Right ventricle myocardium inferior (tissue), 1 donor: Measurements from ENCODE around the gene KREMEN1. TPM values are rescaled to one million over a fixed set of nuclear protein-coding genes. Genes with fewer than 3 reads are reported as not detected.

Experiments used
- ATAC-seq: fragments of 200-7000 bp; cut with Tn5 transposase; one replicate; pipeline ENCODE4 v1.9.1; 2020; ENCODE audit warnings: mild to moderate bottlenecking, moderate library complexity
- DNase-seq: peaks from one replicate; pipeline ENCODE4 v3.0.0; 2021; ENCODE audit errors: missing footprints
- intact Hi-C: fragments of 100-400 bp; cut with DNase I; formaldehyde crosslinking; loops from one replicate; pipeline ENCODE4 v1.11.0; 2022
- total RNA-seq: library from RNA; stranded (reverse); fragmentation: NEBNext Ultra II Directional; extraction: Animal tissue kit (Norgen Biotek cat#: 25700); gene quantifications from one replicate; pipeline ENCODE4 v1.2.1, GENCODE V29; 2021
- donor health status: DM: no; HTN: yes; CAD: no; lungs with severe emphysema.

Gene KREMEN1
- total RNA-seq, 1 donor from 2014 or later = 48.8 TPM

DNA sequence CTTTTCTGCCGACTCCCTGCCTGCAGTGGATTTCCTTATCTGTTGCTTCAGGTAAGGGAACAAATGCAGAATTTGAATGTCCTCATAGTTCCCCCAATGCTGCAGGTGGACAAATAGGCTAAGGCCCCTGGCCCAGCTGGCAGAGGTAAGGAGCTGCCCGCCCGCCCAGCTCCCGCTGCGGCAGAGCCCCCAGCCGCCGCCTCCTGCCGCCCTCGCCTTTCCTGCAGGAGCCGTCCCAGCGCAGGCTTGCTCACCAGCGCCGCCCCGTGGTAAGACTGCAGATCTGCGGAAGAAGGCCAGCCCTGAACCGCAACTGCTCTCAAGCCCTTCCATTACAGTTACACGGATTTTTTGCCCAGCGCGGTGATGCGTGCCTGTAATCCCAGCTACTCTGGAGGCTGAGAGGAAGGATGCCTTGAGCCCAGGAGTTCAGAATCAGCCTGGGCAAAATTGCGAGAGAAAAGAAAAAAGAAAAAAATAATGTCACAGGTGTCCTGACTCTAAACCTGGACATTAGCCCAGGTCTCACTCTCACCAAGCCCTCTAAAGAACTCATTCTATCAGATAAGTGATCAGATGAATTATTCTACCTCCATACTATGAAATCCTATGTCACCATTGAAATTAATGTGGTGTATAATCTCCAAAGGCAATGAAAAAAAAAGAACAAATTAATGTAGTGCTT, 81.7 kb downstream of the KREMEN1 start:
- intact Hi-C loops = loop anchor here (1.0 to 5.0 kb wide), 3 partner anchors 62 to 299 kb away; no protein-coding TSS in a partner anchor
- peak; percentile 93 for DNase-seq
- ATAC-seq = peak; percentile 64

DNA sequence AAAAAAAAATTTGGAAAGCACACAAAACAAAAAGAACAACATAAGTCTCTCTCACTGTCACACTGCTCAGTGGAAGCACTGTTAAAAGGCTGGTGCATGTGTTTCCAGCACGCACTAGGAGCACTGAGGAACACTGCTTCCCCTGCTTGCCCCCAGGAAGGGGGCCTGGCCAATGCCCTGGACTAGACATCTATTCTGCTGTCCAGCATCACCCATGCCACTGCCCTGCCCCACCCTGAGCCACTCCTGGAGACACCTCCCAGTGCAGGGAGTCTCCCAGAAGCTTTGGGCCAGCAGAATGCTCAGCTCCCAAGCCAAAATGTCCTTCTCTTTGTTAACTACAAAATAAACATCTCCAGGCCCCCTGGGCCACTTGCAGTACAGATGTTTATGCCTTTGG, 83.1 kb downstream of the KREMEN1 start:
- intact Hi-C loops = loop anchor here (5.0 kb wide), 1 partner anchor 91 kb away; no protein-coding TSS in a partner anchor
- DNase-seq (no peak), ATAC-seq (no peak)

DNA sequence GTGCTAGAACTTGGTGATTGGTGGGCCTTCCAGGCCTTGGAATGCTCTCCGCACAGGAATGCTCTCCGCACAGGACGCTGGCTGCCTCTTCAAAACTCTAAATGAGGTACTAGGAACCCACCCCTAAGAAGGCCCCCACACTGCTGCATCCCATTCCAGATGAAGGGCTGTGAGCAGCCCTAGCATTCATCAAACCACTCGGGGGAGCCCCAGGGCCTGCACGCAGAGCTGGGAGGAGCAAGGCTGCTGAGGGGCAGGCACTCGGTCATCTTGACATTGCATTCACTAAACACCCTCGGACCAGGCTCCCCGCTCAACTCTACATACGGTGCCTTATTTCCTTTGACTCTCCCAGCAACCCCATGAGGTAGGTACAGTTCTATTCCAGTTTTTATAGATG, 83.7 kb downstream of the KREMEN1 start:
- intact Hi-C loops = loop anchor here (5.0 kb wide), 1 partner anchor 91 kb away; no protein-coding TSS in a partner anchor
- DNase-seq (no peak), ATAC-seq (no peak)

DNA sequence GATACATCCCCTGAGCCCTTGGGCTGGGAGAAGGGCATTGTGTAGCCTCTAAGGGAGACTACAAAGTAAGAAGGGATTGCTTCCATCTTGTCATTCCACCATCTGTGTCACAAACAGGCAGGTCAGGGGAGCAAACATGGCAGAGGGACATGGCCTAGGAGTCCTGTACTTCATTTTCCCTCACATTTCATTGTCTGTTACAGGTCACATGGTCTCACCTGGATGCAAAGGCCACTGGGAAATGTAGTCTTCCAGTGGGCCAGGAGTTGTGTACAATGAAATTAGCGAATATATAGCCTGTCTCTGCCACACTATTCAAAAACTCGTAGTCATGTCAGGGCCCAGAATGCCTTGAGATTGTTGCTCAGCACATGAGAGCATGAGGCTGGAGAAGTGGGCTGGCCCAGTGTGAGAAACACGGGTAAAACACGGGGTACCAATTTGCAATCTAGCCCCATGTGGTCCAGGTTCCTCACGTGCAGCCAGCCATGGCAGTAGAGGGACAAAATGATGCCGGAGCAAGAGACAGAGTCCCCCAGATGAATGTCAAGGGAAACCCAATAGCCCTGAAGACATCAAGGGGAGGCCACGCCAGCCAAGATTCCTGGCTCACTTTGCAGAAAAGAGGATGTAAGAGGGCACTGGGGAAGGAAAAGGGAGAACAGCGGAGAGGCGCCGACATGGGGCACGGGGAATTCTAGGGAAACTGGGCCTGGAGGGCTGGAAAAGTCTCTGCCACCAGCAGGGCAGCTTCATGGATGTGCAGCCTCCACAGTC, 85.1 kb downstream of the KREMEN1 start:
- intact Hi-C loops = loop anchor here (5.0 kb wide), 1 partner anchor 89 kb away; no protein-coding TSS in a partner anchor
- DNase-seq (peak; percentile 16), ATAC-seq (no peak)

DNA sequence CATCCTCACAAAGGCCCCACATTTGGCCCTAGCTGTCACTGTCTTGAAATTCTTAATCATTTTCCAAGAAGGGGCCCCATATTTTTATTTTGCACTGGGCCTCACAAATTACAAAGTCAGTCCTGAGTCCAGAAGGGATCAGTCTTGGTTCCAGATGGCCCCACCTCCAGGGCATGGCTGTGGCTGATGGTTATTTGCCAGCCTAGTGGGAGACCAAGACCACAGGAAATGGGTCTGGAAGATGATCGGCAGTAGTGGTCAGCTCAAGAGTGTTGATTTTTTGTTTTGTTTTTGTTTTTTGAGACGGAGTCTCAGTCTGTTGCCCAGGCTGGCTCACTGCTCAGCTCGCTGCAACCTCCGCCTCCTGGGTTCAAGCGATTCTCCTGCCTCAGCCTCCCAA, 85.7 kb downstream of the KREMEN1 start:
- ATAC-seq (no peak), DNase-seq (no peak)
- intact Hi-C loops = loop anchor here (5.0 kb wide), 1 partner anchor 89 kb away; no protein-coding TSS in a partner anchor

DNA sequence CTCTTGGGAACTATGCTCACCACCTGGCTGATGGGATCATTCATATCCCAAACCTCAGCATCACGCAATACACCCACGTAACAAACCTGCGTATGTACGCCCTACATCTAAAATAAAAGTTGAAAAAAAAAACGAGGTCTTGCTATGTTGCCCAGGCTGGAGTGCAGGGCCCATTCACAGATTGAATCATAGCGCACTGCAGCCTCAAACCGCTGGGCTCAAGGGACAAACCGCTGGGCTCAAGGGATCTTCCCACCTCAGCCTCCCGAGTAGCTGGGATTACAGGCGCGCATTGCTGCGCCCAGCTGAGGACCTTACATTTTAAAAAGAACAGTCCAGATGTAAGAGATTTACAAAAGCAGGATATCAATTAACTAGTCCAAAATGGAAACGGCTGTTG, 91.0 kb downstream of the KREMEN1 start:
- ATAC-seq = no peak
- intact Hi-C loops = no loop called here
- no peak for DNase-seq

DNA sequence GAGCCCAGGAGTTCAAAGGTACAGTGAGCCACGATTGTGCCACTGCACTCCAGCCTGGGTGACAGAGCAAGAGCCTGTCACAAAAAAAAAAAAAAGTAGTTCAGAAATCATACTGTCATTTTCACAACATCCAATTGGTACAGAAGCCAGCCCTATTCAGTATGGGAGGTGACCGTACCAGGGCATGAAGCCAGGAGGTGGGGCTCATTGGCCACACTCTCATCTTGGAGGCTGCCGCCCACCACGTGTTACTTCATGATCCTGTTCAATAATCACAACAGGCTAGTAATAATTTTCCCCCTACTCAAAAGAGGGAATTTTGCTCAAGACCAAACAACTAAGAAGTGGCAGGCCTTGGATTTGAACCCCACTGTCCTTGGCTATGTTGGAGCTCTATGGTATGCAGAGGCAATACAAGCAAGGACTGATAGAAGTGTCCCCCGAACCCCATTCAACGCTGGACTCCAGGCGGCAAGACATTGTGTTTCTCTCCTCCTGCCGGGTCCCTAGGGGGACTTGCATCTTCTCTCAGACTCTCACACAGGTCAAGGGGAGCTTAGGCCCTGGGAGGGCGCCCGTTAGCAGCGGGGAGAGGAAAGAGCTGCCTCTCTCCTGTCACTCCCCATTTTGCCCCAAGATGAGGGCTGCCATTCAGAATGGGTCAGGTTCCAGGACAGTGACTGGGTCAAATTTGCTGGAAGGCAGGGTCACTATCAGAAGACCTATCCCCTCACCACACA, 92.7 kb downstream of the KREMEN1 start:
- ATAC-seq (no peak), DNase-seq (no peak)
- intact Hi-C loops = no loop called here

DNA sequence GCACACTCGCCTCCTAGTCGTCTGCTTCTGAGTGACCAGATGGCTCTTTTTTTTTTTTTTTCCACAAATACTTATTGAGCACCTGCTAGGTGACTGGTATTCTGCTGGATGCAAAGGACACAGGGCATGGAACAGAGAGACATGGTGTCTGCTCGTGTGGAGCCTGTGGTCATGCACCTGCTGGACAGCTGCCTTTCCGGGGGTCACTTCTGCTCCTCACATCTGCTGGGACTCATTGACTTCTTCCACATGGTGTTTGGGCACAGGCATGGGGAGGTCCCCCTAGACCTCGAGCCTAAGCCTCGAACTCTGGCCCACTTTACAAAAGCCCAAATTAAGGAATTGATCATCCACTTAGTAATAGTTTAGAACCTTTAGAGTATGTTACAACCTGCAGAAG, 93.3 kb downstream of the KREMEN1 start:
- ATAC-seq (no peak), DNase-seq (peak; percentile 3)
- intact Hi-C loops = no loop called here

DNA sequence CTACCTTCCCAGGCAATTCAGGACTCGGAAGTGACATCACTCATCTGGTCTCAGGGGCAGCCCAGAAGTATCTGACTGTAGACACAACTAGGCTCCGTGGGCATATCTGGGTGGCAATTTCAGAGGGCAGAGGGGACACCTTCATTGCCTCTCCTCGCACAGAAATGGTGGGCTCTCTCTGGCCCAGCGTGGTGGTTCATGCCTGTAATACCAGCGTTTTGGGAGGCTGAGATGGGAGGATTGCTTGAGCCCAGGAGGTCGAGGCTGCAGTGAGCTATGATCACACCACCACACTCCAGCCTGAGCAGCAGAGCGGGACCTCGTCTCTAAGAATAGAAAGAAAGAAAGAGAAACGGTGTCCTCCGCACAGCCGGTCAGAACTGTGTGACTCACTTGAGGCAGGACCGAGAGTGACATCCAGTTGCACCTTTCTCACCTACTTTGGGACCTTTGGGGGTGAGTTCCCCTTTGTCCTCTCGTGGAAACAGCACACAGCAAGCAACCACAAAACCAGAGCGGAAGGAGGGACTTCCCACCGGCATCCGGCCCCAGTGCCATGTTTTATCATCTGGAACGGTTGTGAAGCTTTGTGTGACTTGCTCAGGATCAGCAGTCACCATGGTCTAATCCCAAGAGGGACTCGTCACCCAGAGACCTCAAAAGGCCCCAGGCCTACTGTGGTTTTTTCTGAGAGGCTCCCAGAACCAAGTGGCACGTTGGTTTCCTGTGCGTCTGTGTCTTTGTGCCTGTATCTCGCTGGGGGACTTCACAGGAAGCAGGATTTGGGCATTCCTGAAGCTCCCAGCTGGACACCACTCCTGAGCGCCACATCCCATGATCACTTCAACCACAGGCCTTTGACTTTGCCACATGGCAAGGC, 94.4 kb downstream of the KREMEN1 start:
- no peak for DNase-seq
- intact Hi-C loops = no loop called here
- no peak for ATAC-seq

DNA sequence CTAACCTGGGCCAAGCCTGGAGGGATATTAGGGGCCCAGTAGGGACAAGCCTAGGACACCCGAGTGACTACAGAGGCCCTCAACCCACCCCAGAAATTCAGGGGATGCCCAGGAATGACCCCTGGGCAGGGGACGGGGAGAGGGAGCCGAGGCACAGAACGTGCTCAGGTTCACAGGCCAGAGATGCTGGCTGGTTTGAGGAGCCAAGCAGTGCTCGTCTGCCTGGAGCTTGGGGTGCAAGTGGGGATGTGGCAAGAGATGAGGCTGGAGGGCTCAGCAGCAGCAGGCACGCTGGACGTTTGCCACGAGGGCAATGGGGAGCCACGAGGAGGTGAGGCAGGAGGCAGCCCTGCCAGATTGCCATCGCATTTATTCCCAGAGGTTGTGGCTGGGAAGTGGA, 98.9 kb downstream of the KREMEN1 start:
- DNase-seq = no peak
- ATAC-seq = no peak
- intact Hi-C loops = no loop called here

DNA sequence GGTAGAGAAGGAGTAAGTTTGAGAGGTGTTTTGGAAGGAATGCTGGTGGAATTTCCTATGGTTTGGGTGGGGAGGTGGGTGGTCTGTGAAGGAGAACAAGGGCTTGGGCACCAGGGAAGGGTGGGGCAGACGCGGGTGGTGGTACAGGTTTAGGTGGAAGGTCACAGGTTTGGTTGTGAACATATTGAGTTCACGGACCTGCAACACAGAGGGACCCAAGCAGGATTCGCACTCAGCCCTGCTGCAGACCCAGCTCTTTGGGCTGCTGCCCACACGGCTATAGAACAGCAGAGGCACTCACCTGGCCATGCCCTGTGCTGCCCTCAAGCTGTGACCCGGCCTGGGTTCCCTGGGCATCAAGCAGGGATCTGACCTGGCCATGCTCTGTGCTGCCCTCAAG, 99.4 kb downstream of the KREMEN1 start:
- DNase-seq (no peak), ATAC-seq (no peak)
- intact Hi-C loops = no loop called here

DNA sequence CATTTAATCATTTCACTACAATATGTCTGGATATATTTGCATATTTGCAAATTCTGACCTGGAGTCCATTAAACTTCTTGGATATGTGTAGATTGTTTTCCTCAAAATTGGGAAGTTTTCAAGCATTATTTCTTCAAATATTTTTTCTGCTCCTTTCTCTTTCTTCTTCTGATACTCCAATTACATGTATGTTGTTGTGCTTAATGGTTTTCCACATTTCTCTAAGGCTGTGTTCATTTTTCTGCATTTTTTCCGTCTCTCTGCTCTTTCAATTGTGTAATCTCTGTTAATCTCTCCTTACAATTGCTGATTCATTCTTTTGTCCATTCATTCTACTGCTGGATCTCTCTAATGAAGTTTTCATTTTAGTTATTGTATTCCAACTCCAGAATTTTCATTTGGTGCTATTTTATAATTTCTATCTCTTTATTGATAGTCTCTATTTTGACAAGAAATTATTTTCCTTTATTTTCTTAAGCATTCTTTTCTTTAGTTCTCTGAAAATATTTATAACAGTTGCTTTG, 102.5 kb downstream of the KREMEN1 start:
- ATAC-seq (no peak), DNase-seq (no peak)
- intact Hi-C loops = no loop called here

DNA sequence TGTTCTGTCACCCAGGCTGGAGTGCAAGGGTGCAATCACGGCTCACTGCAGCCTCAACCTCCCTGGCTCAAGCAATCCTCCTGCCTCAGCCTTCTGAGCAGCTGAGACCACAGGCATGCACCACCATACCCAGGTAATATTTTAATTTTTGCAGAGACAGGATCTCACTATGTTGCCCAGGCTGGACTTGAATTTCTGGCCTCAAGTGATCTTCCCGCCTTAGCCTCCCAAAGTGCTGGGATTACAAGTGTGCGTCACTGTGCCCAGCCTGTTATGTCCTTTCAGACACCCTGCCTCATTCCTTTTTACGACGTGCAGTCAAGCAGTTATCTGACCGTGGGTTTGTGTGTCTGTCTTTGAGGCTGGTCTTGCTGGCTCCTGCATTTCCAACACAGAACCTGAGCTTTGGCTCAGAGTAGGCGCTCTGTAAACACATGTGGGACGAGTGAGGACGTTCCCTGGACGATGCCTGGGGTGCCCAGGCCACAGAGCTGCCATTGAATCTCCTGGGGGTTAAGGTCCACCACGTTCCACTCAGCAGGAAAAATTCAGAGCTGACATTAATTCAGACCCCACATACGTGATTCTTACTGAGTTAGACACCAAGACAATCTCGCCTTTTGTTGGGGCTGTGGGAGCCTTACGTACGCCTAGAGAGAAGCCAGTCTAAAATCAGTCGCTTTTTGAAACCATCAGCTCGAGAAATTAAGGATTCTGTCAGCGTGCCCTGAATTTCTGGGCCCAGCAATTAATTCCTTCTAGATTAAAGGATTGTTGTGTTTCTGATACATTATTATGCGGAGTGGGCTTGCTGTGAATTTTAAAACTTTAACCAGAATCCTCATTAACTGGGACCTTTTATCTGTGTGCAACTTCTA, 111.4 kb downstream of the KREMEN1 start:
- DNase-seq (no peak), ATAC-seq (no peak)
- intact Hi-C loops = no loop called here

DNA sequence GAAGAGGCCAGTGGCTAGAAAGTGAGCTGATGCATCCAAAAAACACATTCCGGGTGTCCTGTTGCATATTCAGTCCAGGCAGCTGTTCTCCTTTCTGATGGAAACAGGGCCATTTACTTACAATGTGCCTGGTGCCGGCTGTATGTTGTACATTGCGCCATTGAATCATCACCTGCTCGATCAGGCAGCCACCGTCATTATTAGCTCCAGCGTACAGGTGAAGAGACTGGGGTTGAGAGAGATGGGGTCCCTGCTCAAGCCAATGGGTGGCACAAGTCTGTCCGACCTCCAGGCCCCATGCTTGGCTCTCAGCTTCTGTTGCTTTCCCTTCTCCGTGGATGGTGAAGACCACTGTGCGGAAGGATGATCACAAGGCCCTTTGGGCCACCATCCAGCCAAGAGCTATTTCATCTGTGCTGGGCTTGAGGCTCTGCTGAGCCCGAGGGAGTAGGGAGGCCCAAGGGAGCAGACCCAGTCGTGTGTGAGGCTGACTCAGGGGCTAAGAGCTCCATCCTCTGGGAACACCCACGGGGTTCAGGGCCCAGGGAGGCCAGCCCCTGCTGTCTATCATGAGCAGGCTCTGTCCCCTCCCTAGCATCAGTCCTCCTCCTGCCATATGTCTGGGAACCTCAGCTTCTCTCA, 112.1 kb downstream of the KREMEN1 start:
- intact Hi-C loops = no loop called here
- DNase-seq = no peak
- no peak for ATAC-seq

DNA sequence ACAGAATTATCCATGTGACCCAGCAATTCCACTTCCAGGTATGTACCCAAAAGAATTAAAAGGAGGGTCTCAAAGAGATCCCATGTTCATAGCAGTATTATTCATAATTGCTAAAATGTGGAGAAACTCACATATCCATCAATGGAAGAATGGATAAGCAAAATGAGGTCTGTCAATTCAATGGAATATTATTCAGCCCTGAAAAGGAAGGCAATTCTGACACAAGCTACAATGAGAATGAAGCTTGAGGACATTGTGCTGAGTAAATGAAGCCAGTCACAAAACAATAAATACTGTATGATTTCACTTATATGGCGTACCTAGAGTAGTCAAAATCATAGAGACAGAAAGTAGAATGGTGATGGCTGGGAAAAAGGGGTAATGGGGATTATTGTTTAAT, 113.5 kb downstream of the KREMEN1 start:
- intact Hi-C loops = no loop called here
- DNase-seq (no peak), ATAC-seq (no peak)

DNA sequence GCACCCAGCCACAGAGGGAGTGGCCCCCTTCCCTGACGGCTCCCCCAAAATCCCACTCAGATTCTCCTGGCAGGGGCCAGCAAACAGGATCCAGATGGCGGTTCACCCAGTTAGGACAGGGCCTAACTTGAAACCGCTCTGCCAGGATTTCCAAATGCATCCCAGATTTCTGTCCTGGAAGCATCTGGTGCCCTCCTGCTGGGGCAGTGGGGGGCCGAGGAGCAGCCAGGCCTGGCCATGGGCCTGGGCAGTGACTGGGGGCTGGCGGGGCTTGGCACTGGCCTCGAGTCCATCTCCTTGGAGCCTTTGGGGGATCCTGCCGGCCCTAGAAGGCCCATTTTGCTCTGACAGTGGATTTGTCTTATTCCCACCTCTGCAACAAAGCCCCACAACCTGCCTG, 115.0 kb downstream of the KREMEN1 start:
- DNase-seq (no peak), ATAC-seq (no peak)
- intact Hi-C loops = no loop called here

DNA sequence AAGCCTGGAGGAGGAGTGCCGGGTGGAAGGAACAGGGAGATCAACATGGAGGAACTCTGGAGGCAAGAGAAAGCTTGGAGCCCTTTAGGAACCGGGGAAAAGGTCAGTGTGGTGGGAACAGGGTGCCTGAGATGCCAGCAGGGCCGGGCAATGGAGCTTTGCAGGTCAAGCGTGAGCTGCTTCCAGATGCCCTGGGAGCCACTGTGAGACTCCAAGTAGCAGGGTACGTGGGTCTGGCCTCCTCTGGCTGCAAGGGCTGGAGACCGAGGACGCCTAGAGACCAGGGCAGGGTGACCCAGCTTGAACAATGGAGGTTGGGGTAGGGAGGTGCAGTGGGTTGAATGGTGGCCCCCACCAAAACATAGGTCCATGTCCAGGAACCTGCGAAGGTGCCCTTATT, 117.2 kb downstream of the KREMEN1 start:
- no peak for ATAC-seq
- DNase-seq = no peak
- intact Hi-C loops = no loop called here
